Activated CD8-positive, alpha-beta T cell treated with anti-CD3 and anti-CD28 coated beads for 36 hours (primary cell): Measurements from ENCODE around the gene GNG11. TPM values are rescaled to one million over a fixed set of nuclear protein-coding genes. Genes with fewer than 3 reads are reported as not detected.
"Not testable (repeated sequence)": the region's sequence is repeated elsewhere in the genome, so short reads cannot be mapped to it uniquely, and the experiment has no call there.

Source experiments
- ATAC-seq: fragments of 200-7000 bp; cut with Tn5 transposase; one replicate; pipeline ENCODE4 v1.10.0; 2021; ENCODE audit warnings: mild to moderate bottlenecking, moderate library complexity
- CTCF ChIA-PET: fragments of 350-600 bp; sonication (Branson Sonifier 250); formaldehyde crosslinking; loops from one replicate; lab custom pipeline; 2021; ENCODE audit warnings: antibody characterized with exemption; lab: Charles Lee
- POLR2A ChIA-PET: fragments of 350-600 bp; sonication (Branson Sonifier 250); formaldehyde crosslinking; loops from one replicate; lab custom pipeline; 2021; ENCODE audit warnings: antibody characterized with exemption; lab: Charles Lee
- DNase-seq: peaks from one replicate; pipeline ENCODE4 v3.0.0-alpha.2; 2020
- H3K27ac Mint-ChIP-seq: one replicate; pipeline ENCODE4 v1.8.0; 2021; ENCODE audit warnings: mild to moderate bottlenecking, mixed read lengths
- H3K27me3 Mint-ChIP-seq: one replicate; pipeline ENCODE4 v1.8.0; 2021; ENCODE audit warnings: mixed read lengths
- H3K36me3 Mint-ChIP-seq: one replicate; pipeline ENCODE4 v1.8.0; 2021; ENCODE audit warnings: low read depth, mixed read lengths
- H3K4me1 Mint-ChIP-seq: one replicate; pipeline ENCODE4 v1.8.0; 2021; ENCODE audit warnings: low read depth, mixed read lengths
- H3K4me3 Mint-ChIP-seq: one replicate; pipeline ENCODE4 v1.8.0; 2021; ENCODE audit warnings: mild to moderate bottlenecking, moderate library complexity, mixed read lengths
- H3K9me3 Mint-ChIP-seq: one replicate; pipeline ENCODE4 v1.8.0; 2021; ENCODE audit warnings: mixed read lengths
- intact Hi-C: fragments of 100-400 bp; cut with micrococcal nuclease; formaldehyde crosslinking; loops from one replicate; pipeline ENCODE4 v1.10.0; 2022
- total RNA-seq, 2 experiments: library from RNA; stranded (reverse); gene quantifications; one replicate each; pipeline ENCODE4 v1.2.3, GENCODE V29; 2021
- TF ChIP-seq, protein P1 (sequence below): fragments of 200-600 bp; IDR thresholded peaks from one replicate; pipeline ENCODE4 v1.8.0; 2022; ENCODE audit warnings: antibody characterized with exemption, mild to moderate bottlenecking

GNG11 gene
- total RNA-seq, 2 experiments from 2014 or later = not detected

DNA sequence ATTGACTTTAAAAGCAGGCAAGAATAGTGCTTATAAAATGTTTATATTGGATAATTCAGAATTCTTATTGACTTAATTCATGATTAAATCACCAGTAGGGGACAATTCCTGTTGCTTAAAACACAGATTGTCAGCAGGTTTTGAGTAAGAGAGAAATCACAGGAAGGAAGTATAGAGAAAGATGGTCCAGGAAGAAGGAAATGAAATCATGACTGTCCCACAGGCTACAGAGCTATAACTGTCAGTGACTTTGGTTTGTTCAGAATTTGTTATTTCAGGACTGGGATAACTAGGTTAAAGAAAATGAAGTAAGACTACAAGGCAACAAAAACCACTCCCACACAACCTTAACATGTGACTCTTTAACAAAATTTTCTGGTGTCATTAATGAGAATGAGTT lies 8.3 kb upstream of the GNG11 start:
- ATAC-seq = no peak
- TF ChIP-seq, protein P1, sequence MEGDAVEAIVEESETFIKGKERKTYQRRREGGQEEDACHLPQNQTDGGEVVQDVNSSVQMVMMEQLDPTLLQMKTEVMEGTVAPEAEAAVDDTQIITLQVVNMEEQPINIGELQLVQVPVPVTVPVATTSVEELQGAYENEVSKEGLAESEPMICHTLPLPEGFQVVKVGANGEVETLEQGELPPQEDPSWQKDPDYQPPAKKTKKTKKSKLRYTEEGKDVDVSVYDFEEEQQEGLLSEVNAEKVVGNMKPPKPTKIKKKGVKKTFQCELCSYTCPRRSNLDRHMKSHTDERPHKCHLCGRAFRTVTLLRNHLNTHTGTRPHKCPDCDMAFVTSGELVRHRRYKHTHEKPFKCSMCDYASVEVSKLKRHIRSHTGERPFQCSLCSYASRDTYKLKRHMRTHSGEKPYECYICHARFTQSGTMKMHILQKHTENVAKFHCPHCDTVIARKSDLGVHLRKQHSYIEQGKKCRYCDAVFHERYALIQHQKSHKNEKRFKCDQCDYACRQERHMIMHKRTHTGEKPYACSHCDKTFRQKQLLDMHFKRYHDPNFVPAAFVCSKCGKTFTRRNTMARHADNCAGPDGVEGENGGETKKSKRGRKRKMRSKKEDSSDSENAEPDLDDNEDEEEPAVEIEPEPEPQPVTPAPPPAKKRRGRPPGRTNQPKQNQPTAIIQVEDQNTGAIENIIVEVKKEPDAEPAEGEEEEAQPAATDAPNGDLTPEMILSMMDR = no peak
- DNase-seq = no peak
- intact Hi-C loops = no loop called here
- H3K27ac Mint-ChIP-seq = no peak overlapping the region
- H3K9me3 Mint-ChIP-seq = no peaks in the 10 kb centered on the region
- ChIA-PET CTCF (no interaction called here), POLR2A (no interaction called here)
- no peaks in the 10 kb centered on the region for H3K4me1 Mint-ChIP-seq
- H3K27me3 Mint-ChIP-seq = peaks cover 10% of the 10 kb centered on the region
- no peaks in the 10 kb centered on the region for H3K36me3 Mint-ChIP-seq
- no peak overlapping the region for H3K4me3 Mint-ChIP-seq

DNA sequence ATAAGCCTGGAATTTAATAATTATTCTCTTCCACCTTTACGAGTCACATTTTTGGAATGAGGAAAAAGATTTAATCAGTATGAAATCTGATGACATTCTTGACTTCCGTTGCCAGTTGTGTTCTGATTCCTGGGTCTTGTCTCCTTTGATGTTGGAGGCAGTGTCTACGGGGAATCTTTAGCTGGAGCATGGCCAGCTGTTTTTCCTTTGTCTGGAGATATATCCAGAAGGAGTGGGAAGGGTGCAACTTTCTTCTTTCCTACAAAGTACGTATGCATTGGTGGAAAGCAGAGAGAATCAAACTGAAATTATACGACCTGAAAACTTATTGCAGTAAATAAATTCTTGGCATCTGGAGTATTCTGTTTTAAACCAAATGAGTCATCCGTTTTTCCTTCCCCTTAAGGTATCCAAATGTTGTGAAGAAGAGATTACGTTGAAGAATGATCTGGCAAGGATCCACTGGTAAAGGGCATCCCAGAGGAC lies 6.9 kb upstream of the GNG11 start:
- no peak overlapping the region for H3K27ac Mint-ChIP-seq
- CTCF ChIA-PET = no interaction called here
- intact Hi-C loops = no loop called here
- DNase-seq = no peak
- no peak for ATAC-seq
- no peaks in the 10 kb centered on the region for H3K4me1 Mint-ChIP-seq
- TF ChIP-seq, protein P1 = no peak
- H3K9me3 Mint-ChIP-seq = no peaks in the 10 kb centered on the region
- peaks cover 9% of the 10 kb centered on the region for H3K27me3 Mint-ChIP-seq
- H3K36me3 Mint-ChIP-seq = no peaks in the 10 kb centered on the region
- H3K4me3 Mint-ChIP-seq = no peak overlapping the region
- POLR2A ChIA-PET = no interaction called here

GRCh38 chr7:93915206-93915842 lies 6.2 kb upstream of the GNG11 start:
- CTCF ChIA-PET, POLR2A ChIA-PET, intact Hi-C loops, H3K27me3 Mint-ChIP-seq, H3K4me3 Mint-ChIP-seq, DNase-seq, H3K27ac Mint-ChIP-seq, H3K36me3 Mint-ChIP-seq, H3K9me3 Mint-ChIP-seq, ATAC-seq, H3K4me1 Mint-ChIP-seq: not testable (repeated sequence)

GRCh38 chr7:93915888-93916287 lies 5.6 kb upstream of the GNG11 start:
- H3K36me3 Mint-ChIP-seq, CTCF ChIA-PET, H3K27ac Mint-ChIP-seq, H3K4me3 Mint-ChIP-seq, POLR2A ChIA-PET, intact Hi-C loops, ATAC-seq, H3K9me3 Mint-ChIP-seq, DNase-seq, H3K4me1 Mint-ChIP-seq: not testable (repeated sequence)
- H3K27me3 Mint-ChIP-seq = peaks cover 14% of the 10 kb centered on the region

DNA sequence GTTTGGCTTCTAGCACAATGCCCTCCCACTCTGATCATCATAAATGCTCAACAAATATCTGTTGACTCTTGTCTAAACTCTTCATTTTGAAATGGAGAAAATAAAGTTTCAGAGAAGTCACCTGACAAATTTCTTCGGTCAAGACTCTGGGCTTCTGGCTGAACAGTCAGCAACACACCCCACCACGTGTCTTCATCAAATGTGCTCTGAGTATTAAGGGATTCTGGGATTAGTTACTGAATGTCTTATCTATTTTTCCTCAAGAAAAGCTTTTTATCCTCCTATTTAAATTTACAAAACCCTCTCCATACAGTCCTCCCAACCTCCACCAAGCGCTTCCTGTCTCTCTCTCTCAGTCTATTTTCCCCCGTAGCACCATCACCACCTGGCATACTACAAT lies 5.2 kb upstream of the GNG11 start:
- H3K4me1 Mint-ChIP-seq, intact Hi-C loops, POLR2A ChIA-PET, CTCF ChIA-PET, ATAC-seq, H3K9me3 Mint-ChIP-seq, DNase-seq, H3K36me3 Mint-ChIP-seq, H3K4me3 Mint-ChIP-seq, H3K27ac Mint-ChIP-seq: not testable (repeated sequence)
- peaks cover 17% of the 10 kb centered on the region for H3K27me3 Mint-ChIP-seq

DNA sequence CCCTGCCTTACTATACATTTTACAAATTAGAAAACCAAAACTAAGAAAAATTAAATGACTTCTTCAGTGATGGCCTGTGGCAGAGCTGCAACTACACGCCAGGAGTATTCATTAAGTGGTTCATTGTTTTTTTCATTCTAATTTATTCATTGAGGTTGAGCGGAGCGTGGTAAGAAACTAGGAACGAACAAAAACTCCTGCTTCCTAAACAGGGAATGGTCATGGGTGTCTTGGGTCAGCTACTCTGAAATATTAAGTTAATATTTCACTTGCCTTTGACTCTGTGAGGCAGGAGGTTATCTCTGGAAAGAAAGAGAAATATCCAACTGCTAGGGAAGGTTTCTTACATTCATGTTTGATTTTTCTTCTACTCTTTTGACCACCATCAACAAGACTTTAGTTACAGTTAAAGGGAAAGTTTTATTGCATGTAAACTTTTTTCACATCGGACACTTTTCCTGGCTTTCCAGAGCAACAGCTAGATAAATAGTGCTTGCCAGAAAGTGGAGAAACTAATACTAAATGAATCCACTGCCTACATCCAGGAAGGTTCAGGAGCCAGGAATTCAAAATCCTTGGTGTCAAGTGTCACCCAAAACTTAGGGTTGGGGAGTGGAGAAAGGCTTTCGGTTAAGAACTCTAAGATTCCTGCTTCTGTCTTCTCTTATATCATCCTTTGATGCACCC lies 896 bp upstream of the GNG11 start:
- ATAC-seq (no peak), DNase-seq (no peak)
- ChIA-PET POLR2A (no interaction called here), CTCF (no interaction called here)
- Mint-ChIP-seq H3K27ac (no peak overlapping the region), H3K27me3 (peaks cover 25% of the 10 kb centered on the region), H3K36me3 (no peaks in the 10 kb centered on the region), H3K9me3 (no peaks in the 10 kb centered on the region), H3K4me3 (no peak overlapping the region), H3K4me1 (peaks cover 2% of the 10 kb centered on the region)
- intact Hi-C loops = no loop called here
- TF ChIP-seq, protein P1 = no peak
